HepG2 (cell line): ENCODE measurements around the gene OR2F2. TPM values are rescaled to one million over a fixed set of nuclear protein-coding genes. Genes with fewer than 3 reads are reported as not detected.

Experiments used
- ATRX ChIP-seq: sonication (generic); formaldehyde crosslinking; IDR thresholded peaks from 2 replicates; pipeline ENCODE4 v1.4.0; 2020; ENCODE audit warnings: missing genetic modification reagents, borderline replicate concordance
- FOXA3 ChIP-seq: IDR thresholded peaks from 2 replicates; pipeline ENCODE4 v1.6.1; 2016; ENCODE audit warnings: missing genetic modification reagents, missing compliant biosample characterization
- GZF1 ChIP-seq: sonication (generic); formaldehyde crosslinking; IDR thresholded peaks from 2 replicates; pipeline ENCODE4 v1.5.1; 2020; ENCODE audit warnings: mild to moderate bottlenecking, missing genetic modification reagents
- HBP1 ChIP-seq: IDR thresholded peaks from 2 replicates; pipeline ENCODE4 v1.6.1; 2016; ENCODE audit warnings: low read depth, control low read depth
- HNF4G ChIP-seq, 2 experiments: sonication (generic) in 1 of 2; formaldehyde crosslinking in 1 of 2; IDR thresholded peaks; 2 replicates each; pipeline versions ENCODE4 v1.4.0 to v1.6.1; 2011 to 2020; ENCODE audit warnings: borderline replicate concordance in 2 of 2, low read depth in 2 of 2, mild to moderate bottlenecking in 2 of 2, low read length in 1 of 2, missing genetic modification reagents in 1 of 2, moderate library complexity in 1 of 2
- NFE2 ChIP-seq: sonication (generic); formaldehyde crosslinking; IDR thresholded peaks from 2 replicates; pipeline ENCODE4 v1.4.0; 2020; ENCODE audit warnings: missing genetic modification reagents
- NR2F1 ChIP-seq, 2 experiments: fragments of 450-650 bp in 1 of 2; formaldehyde crosslinking in 1 of 2; IDR thresholded peaks; 2 replicates each; pipeline versions ENCODE4 v1.5.0 to v1.6.1; 2016 to 2020; ENCODE audit warnings: mild to moderate bottlenecking in 1 of 2, missing compliant biosample characterization in 1 of 2, missing genetic modification reagents in 1 of 2, moderate library complexity in 1 of 2
- PAXIP1 ChIP-seq: sonication (generic); formaldehyde crosslinking; conservative IDR thresholded peaks from 2 replicates; pipeline ENCODE4 v1.4.0; 2020; ENCODE audit warnings: mild to moderate bottlenecking, missing genetic modification reagents, moderate library complexity
- PRDM10 ChIP-seq: sonication (generic); formaldehyde crosslinking; IDR thresholded peaks from 2 replicates; pipeline ENCODE4 v1.4.0; 2020; ENCODE audit warnings: low read depth, missing genetic modification reagents
- RFX3 ChIP-seq: IDR thresholded peaks from 2 replicates; pipeline ENCODE4 v1.6.1; 2016; ENCODE audit warnings: missing biosample characterization, missing genetic modification reagents
- RXRB ChIP-seq: IDR thresholded peaks from 2 replicates; pipeline ENCODE4 v1.6.1; 2016; ENCODE audit warnings: borderline replicate concordance, missing genetic modification reagents, missing compliant biosample characterization
- SP5 ChIP-seq: IDR thresholded peaks from 2 replicates; pipeline ENCODE4 v1.6.1; 2016; ENCODE audit warnings: low read depth, borderline replicate concordance
- ZMYM4 ChIP-seq: sonication (generic); formaldehyde crosslinking; IDR thresholded peaks from 2 replicates; pipeline ENCODE4 v1.8.1; 2023; ENCODE audit warnings: mild to moderate bottlenecking, missing genetic modification reagents
- ZNF224 ChIP-seq: sonication (generic); formaldehyde crosslinking; IDR thresholded peaks from 2 replicates; pipeline ENCODE4 v1.5.0; 2020; ENCODE audit warnings: mild to moderate bottlenecking, missing genetic modification reagents
- ZNF546 ChIP-seq: sonication (generic); formaldehyde crosslinking; conservative IDR thresholded peaks from 2 replicates; pipeline ENCODE4 v1.8.1; 2023; ENCODE audit warnings: mild to moderate bottlenecking, missing genetic modification reagents
- ZZZ3 ChIP-seq: sonication (generic); formaldehyde crosslinking; IDR thresholded peaks from 2 replicates; pipeline ENCODE4 v1.4.0; 2020; ENCODE audit warnings: missing genetic modification reagents, mild to moderate bottlenecking, borderline replicate concordance
- polyA plus RNA-seq, 8 experiments: library from polyadenylated mRNA; depleted of rRNA in 3 of 8; stranded (reverse) in 7 of 8; unstranded in 1 of 8; fragments of >200 nt; fragmentation: Illumina TruSeq in 4 of 8; extraction: Trizol in 4 of 8; gene quantifications; 2 replicates each; pipeline versions ENCODE4 v1.2.1 to v1.2.3, GENCODE V29; 2011 to 2016; ENCODE audit warnings: low read depth in 4 of 8, missing spikeins in 1 of 8, mixed read lengths in 1 of 8; ENCODE audit not compliant: insufficient read depth in 1 of 8
- total RNA-seq, 5 experiments: library from RNA; depleted of rRNA; stranded (reverse); fragments of >200 nt; fragmentation: Illumina TruSeq; extraction: Trizol; gene quantifications; 2 replicates each; pipeline ENCODE4 v1.2.3, GENCODE V29; 2016; ENCODE audit warnings: low read depth in 1 of 5
- TF ChIP-seq, protein P1 (sequence below), 2 experiments: IDR thresholded peaks; 2 replicates each; pipeline ENCODE4 v1.6.1; 2011 to 2012; ENCODE audit warnings: low read length in 2 of 2, borderline replicate concordance in 1 of 2, low read depth in 1 of 2, mild to moderate bottlenecking in 1 of 2, moderate library complexity in 1 of 2

Gene OR2F2
- total and polyA plus RNA-seq, 2 of the 13 experiments (the other 11 are each of a cell fraction or from before 2014, with no cell fraction given) = 0.13 TPM; not detected in 1

GRCh38 chr7:143958781-143959180 is 23.7 kb downstream of the OR2F2 start (continued):
- TF ChIP-seq ZMYM4 (CRISPR knock-in tag) (0 out of 2 replicates have a peak, but pooled peaks have one; percentile 12), FOXA3 (CRISPR knock-in tag) (no peak), RFX3 (CRISPR knock-in tag) (peak; percentile 78), HBP1 (CRISPR knock-in tag) (no peak), SP5 (CRISPR knock-in tag) (0 out of 2 replicates have a peak, but pooled peaks have one; percentile 10), ATRX (no peak), PAXIP1 (CRISPR knock-in tag) (peak; percentile 43; the same call in 1 of the 2 replicates), NFE2 (CRISPR knock-in tag) (no peak), HNF4G (IDR thresholded peaks at IDR 0.05; ENCODE audit: borderline replicate concordance, low read depth, low read length) (peak; percentile 44; the same call in 1 of the 2 replicates), HNF4G (CRISPR knock-in tag; IDR thresholded peaks at IDR 0.05; ENCODE audit: borderline replicate concordance, low read depth) (no peak), RXRB (CRISPR knock-in tag) (peak; percentile 39; the same call in 1 of the 2 replicates), ZZZ3 (CRISPR knock-in tag) (no peak), ZNF546 (CRISPR knock-in tag) (no peak), GZF1 (CRISPR knock-in tag) (no peak), NR2F1 (CRISPR knock-in tag; IDR thresholded peaks at IDR 0.05) (peak; percentile 32 to 81; a peak in 2 of 4 replicates), ZNF224 (CRISPR knock-in tag) (no peak), PRDM10 (CRISPR knock-in tag) (no peak)
- TF ChIP-seq, protein P1, sequence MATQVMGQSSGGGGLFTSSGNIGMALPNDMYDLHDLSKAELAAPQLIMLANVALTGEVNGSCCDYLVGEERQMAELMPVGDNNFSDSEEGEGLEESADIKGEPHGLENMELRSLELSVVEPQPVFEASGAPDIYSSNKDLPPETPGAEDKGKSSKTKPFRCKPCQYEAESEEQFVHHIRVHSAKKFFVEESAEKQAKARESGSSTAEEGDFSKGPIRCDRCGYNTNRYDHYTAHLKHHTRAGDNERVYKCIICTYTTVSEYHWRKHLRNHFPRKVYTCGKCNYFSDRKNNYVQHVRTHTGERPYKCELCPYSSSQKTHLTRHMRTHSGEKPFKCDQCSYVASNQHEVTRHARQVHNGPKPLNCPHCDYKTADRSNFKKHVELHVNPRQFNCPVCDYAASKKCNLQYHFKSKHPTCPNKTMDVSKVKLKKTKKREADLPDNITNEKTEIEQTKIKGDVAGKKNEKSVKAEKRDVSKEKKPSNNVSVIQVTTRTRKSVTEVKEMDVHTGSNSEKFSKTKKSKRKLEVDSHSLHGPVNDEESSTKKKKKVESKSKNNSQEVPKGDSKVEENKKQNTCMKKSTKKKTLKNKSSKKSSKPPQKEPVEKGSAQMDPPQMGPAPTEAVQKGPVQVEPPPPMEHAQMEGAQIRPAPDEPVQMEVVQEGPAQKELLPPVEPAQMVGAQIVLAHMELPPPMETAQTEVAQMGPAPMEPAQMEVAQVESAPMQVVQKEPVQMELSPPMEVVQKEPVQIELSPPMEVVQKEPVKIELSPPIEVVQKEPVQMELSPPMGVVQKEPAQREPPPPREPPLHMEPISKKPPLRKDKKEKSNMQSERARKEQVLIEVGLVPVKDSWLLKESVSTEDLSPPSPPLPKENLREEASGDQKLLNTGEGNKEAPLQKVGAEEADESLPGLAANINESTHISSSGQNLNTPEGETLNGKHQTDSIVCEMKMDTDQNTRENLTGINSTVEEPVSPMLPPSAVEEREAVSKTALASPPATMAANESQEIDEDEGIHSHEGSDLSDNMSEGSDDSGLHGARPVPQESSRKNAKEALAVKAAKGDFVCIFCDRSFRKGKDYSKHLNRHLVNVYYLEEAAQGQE (IDR thresholded peaks at IDR 0.05; ENCODE audit: borderline replicate concordance in 1 of 2, low read depth in 1 of 2, low read length in 2 of 2) = no peak
